ENCODE measurements around the gene CLPX.

CLPX gene

DNA sequence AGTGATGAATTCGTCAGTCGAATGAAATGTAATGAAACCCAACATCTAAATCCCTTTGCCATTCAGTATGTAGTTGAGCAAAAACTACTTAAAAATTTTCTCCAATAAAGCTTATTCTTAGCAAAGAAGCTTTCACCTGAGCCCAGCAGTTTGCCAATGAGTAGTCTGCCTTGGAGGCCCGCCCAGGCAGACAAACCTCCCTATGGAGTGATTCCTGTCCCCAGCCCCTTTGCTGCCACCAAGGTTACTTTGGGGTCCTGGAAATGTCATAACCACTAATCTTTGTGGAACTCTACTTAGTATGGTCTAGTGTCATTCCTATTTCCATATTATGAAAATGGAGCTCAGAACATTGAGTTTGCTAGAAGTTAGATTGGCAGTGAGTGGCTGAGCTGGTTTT, 82.2 kb downstream of the CLPX start:
- Histone ChIP-seq H4K20me1 (ENCODE audit: insufficient read depth, low read length) (no peaks in the 10 kb centered on the region), H3K27me3 (replicated peaks; ENCODE audit: insufficient read depth, low read length) (no peaks in the 10 kb centered on the region), H3K27ac (ENCODE audit: low read length) (no peak overlapping the region), H3K79me2 (ENCODE audit: low read length) (no peaks in the 10 kb centered on the region), H3K9ac (ENCODE audit: low read length) (no peak overlapping the region), H3K9me3 (replicated peaks; ENCODE audit: insufficient read depth, low read length) (no peaks in the 10 kb centered on the region), H3K4me3 (ENCODE audit: low read length) (no peak overlapping the region), H3K9me2 (replicated peaks; ENCODE audit: insufficient read depth, low read length) (no peaks in the 10 kb centered on the region), H3K4me2 (ENCODE audit: low read depth, low read length) (no peak overlapping the region), H2AFZ (ENCODE audit: low read length) (no peak overlapping the region), H3F3A (ENCODE audit: insufficient read depth, low read length) (no peaks in the 10 kb centered on the region), H3K4me1 (ENCODE audit: low read length) (no peaks in the 10 kb centered on the region), H3K36me3 (replicated peaks; ENCODE audit: insufficient read depth, low read length) (no peaks in the 10 kb centered on the region; the same call in 1 of the 2 replicates)
- no peak for DNase-seq
- TF ChIP-seq EZH2 (optimal IDR thresholded peaks at IDR 0.05; ENCODE audit: low read depth, low read length) (no peak), EZH2phosphoT487 (IDR thresholded peaks at IDR 0.05; ENCODE audit: low read length) (no peak)
- TF ChIP-seq, protein P1, sequence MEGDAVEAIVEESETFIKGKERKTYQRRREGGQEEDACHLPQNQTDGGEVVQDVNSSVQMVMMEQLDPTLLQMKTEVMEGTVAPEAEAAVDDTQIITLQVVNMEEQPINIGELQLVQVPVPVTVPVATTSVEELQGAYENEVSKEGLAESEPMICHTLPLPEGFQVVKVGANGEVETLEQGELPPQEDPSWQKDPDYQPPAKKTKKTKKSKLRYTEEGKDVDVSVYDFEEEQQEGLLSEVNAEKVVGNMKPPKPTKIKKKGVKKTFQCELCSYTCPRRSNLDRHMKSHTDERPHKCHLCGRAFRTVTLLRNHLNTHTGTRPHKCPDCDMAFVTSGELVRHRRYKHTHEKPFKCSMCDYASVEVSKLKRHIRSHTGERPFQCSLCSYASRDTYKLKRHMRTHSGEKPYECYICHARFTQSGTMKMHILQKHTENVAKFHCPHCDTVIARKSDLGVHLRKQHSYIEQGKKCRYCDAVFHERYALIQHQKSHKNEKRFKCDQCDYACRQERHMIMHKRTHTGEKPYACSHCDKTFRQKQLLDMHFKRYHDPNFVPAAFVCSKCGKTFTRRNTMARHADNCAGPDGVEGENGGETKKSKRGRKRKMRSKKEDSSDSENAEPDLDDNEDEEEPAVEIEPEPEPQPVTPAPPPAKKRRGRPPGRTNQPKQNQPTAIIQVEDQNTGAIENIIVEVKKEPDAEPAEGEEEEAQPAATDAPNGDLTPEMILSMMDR (IDR thresholded peaks at IDR 0.05; ENCODE audit: low read length) = no peak

DNA sequence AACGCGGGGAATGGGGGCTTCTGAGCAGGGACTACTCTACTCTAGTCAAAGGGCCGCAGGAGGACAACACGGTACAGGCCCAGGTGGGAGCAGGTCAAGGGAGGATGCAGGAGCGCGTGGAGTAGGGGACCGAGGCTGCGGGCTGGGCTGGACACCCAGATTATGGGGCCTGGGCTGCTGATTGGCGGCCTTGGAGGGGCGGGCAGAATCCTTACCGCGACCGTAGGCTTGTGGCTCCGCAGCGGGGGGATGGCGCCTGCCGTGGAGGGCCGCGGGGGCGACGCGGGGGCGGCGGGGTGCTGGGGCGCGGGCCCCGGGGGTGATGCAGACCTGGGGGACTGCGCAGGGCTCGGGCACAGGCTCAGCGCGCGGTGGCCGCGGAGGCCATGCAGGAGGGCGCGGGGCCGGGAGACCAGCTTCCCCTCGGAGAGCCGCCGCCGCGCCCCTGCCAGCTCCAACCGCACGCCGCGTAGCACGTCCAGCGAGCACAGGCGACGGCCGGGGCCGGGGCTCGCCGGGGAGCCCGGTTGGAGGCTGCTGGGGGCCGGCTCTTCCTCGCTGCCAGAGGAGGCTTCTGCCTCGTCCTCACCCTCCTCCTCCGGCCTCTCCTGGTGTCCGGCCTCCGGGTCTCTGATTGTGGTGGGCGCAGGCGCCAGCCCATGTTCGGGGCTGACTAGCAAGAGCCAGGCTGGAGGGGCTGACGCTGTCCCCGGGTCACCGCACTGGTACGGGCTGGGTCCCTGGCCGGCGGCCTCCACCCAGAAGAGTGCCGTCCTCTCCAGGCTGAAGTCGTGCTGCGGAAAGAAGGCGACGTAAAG, 83.0 kb downstream of the CLPX start:
- Histone ChIP-seq H3K27ac (ENCODE audit: low read length) (no peak overlapping the region), H3K9me3 (replicated peaks; ENCODE audit: insufficient read depth, low read length) (no peaks in the 10 kb centered on the region), H4K20me1 (ENCODE audit: insufficient read depth, low read length) (no peaks in the 10 kb centered on the region), H2AFZ (ENCODE audit: low read length) (no peak overlapping the region), H3K4me2 (ENCODE audit: low read depth, low read length) (no peak overlapping the region), H3K27me3 (replicated peaks; ENCODE audit: insufficient read depth, low read length) (no peaks in the 10 kb centered on the region), H3K4me1 (ENCODE audit: low read length) (no peaks in the 10 kb centered on the region), H3K4me3 (ENCODE audit: low read length) (no peak overlapping the region), H3K36me3 (replicated peaks; ENCODE audit: insufficient read depth, low read length) (no peaks in the 10 kb centered on the region; the same call in 1 of the 2 replicates), H3K79me2 (ENCODE audit: low read length) (no peaks in the 10 kb centered on the region), H3K9ac (ENCODE audit: low read length) (no peak overlapping the region), H3F3A (ENCODE audit: insufficient read depth, low read length) (no peaks in the 10 kb centered on the region), H3K9me2 (replicated peaks; ENCODE audit: insufficient read depth, low read length) (no peaks in the 10 kb centered on the region)
- TF ChIP-seq, protein P1 (IDR thresholded peaks at IDR 0.05; ENCODE audit: low read length) = no peak
- TF ChIP-seq EZH2 (optimal IDR thresholded peaks at IDR 0.05; ENCODE audit: low read depth, low read length) (no peak), EZH2phosphoT487 (IDR thresholded peaks at IDR 0.05; ENCODE audit: low read length) (no peak)
- DNase-seq = no peak

DNA sequence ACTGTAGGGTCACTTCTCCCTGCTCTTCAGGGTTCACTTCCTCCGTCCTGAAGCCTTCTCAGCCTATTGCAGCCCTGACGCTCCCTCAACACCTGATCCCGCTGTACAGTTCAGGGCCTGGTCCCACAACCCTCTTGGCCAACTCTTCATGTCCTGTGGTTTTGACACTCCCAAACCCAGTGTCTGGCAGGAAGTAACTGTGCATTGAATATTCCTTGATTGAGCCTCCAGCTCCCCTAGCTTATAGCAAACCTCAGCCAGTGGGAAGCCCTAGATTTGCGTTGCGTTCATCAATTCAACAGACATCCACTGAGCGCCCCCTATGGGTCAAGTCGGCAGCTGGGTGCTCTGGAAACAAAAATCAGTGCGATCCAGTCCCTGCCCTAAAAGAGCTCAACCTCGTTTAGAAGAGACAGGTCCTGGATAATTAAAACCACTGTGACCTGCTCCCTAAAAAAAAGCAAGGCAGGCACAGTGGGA, 83.7 kb downstream of the CLPX start:
- Histone ChIP-seq H2AFZ (ENCODE audit: low read length) (no peak overlapping the region), H3K79me2 (ENCODE audit: low read length) (no peaks in the 10 kb centered on the region), H3K27me3 (replicated peaks; ENCODE audit: insufficient read depth, low read length) (no peaks in the 10 kb centered on the region), H3K9me2 (replicated peaks; ENCODE audit: insufficient read depth, low read length) (no peaks in the 10 kb centered on the region), H4K20me1 (ENCODE audit: insufficient read depth, low read length) (no peaks in the 10 kb centered on the region), H3K36me3 (replicated peaks; ENCODE audit: insufficient read depth, low read length) (no peaks in the 10 kb centered on the region; the same call in 1 of the 2 replicates), H3K4me2 (ENCODE audit: low read depth, low read length) (no peak overlapping the region), H3K27ac (ENCODE audit: low read length) (no peak overlapping the region), H3K4me1 (ENCODE audit: low read length) (no peaks in the 10 kb centered on the region), H3K4me3 (ENCODE audit: low read length) (no peak overlapping the region), H3K9ac (ENCODE audit: low read length) (no peak overlapping the region), H3F3A (ENCODE audit: insufficient read depth, low read length) (no peaks in the 10 kb centered on the region), H3K9me3 (replicated peaks; ENCODE audit: insufficient read depth, low read length) (no peaks in the 10 kb centered on the region)
- TF ChIP-seq, protein P1 (IDR thresholded peaks at IDR 0.05; ENCODE audit: low read length) = peak; percentile 72
- no peak for TF ChIP-seq EZH2phosphoT487 (IDR thresholded peaks at IDR 0.05; ENCODE audit: low read length)
- peak; percentile 35 for DNase-seq
